HPDE6-E6E7 (cell line): Measurements from ENCODE around the gene PHLDA1.
"Not testable (repeated sequence)": the region's sequence is repeated elsewhere in the genome, so short reads cannot be mapped to it uniquely, and the experiment has no call there.

Experiments
- DNase-seq: peaks from one replicate; pipeline ENCODE4 v3.0.0; 2011; ENCODE audit warnings: missing footprints; ENCODE audit errors: extremely low spot score

Gene PHLDA1

DNA sequence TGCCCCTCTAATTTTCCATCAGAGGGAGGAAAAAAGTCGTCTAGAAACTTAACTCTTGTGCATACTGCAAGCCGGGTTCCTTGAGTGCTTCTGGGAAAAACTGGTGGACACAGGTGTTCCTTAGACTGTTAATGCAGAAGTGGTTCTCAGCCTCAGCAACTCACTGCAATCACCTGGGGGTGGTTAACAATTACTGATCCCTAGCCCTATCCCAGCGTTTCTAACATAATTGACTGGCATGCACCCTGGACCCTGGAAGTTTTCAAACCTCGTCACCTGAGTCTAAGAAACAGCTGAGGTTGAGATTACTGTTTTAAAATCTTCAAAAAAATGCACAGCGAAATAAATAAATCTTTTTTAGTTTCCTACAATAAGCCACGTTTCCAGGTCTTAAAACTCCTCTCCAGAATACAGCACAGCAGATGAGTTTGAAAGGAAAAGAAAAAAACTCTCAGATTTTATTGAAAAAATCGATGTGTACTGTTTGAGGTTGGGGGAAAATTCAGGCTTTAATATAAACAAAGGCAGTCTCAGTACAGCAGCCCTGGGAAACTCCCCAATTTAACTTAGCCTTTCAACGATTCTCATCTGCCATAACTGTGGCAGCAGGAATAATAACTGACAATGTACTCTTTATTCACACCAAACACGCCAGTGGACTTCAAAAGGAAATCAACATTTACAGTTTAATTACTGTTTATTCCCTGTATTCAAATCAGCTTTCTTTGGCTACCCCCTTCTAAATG is 45.4 kb downstream of the PHLDA1 start:
- DNase-seq = no peak

DNA sequence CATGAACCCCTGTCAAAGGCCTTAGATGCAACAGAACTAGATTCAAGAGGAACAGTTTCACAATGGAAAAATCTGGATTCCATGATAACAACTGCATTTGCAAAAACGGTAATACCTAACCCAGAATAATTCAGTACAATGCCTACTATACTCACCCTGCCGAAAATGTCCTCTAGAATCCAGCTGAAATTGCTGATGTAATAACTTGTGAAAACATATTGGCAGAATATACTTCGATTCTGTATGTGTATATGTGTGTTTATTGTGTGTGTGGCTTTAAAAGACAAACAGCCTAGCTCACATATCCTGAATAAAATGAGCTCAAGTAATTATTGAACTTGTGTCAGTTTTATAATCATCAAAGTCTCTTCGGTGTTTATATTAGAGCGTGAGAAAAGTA is 46.0 kb downstream of the PHLDA1 start:
- no peak for DNase-seq

DNA sequence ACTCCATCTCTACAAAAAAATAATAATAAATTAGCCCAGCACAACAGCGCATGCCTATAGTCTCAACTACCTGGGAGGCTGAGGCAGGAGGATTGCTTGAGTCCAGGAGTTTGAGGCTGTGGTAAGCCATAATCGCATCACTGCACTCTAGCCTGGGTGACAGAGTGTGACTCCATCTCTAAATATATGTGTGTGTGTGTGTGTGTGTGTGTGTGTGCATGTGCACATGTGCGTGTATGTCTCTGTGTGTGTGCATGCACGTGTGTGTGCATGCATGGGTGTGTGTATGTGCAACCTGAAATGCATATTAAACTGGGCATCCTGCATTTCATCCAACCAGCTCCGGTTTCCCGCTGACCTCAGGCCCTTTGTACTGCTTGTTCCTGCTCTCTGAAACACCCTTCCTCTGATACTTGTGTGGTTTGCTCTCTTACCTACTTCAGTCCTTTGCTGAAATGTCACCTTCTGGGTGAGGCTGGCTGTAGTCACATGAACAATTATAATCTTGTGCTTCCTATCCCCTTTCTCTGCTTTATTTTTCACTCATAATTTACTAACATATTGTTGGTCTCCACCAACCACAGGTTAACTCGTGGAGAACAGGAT is 46.9 kb downstream of the PHLDA1 start:
- DNase-seq = no peak

DNA sequence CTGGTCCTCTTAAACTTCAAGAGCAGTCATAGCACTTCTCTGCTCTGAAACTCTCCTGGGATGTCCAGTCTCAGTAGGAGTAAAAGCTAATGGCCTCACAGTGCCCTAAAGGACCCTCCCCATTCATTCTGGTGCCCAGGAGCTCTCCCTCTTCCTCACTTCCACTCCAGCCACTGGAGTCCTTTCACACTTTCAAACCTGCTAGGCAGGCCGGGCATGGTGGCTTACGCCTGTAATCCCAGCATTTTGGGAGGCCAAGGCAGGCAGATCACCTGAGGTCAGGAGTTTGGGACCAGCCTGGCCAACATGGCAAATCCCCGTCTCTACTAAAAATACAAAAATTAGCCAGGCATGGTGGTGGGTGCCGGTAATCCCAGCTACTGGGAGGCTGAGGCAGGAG is 47.7 kb downstream of the PHLDA1 start:
- DNase-seq = not testable (repeated sequence)

DNA sequence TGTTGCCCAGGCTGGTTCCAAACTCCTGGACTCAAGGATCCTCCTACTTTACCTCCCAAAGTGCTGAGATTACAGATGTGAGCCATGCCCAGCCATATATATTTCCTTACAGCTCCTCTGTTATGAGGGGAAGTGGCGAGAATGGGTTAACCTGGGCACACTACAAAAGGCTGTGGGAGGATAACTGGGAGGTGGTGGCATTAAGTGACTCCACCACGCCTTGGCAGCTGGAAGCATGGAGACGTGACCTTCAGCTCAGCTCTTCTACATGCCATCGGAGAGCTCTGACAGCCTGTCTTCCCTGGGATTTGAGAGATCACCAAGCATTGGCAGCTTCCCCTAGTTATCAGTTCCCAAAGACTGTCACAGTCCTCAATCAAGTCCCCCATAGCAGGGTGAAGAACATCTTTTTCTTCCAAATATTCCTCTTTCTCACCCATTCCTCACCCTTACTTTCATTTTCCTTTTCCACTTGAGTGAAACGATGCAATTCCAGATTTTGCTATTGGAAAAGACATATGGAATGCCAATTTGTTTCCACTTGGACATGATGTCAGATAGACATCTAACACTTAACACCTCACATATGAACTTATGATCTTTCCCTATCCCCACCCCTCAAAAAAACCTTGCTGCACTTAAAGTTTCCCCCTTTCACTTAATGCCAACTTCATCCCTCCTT is 48.5 kb downstream of the PHLDA1 start:
- no peak for DNase-seq

DNA sequence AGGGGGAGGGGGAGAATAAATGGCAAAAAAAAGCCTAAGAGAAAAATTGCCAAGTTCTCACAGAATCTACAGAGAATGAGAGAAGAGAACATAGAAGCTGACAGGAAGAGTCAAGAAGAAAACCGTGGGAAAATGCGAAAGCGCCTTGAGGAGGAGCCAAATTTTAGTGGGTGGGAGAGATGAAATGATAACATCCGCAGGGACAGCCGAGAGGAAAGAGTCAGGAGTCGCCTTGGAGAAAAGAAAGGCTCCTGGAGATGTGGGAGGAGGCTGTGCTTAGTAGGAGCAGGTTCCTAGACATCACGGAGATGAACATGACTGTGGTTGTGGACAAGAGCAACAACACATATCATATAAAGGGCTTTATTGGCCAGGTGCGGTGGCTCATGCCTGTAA is 49.4 kb downstream of the PHLDA1 start:
- DNase-seq = no peak

DNA sequence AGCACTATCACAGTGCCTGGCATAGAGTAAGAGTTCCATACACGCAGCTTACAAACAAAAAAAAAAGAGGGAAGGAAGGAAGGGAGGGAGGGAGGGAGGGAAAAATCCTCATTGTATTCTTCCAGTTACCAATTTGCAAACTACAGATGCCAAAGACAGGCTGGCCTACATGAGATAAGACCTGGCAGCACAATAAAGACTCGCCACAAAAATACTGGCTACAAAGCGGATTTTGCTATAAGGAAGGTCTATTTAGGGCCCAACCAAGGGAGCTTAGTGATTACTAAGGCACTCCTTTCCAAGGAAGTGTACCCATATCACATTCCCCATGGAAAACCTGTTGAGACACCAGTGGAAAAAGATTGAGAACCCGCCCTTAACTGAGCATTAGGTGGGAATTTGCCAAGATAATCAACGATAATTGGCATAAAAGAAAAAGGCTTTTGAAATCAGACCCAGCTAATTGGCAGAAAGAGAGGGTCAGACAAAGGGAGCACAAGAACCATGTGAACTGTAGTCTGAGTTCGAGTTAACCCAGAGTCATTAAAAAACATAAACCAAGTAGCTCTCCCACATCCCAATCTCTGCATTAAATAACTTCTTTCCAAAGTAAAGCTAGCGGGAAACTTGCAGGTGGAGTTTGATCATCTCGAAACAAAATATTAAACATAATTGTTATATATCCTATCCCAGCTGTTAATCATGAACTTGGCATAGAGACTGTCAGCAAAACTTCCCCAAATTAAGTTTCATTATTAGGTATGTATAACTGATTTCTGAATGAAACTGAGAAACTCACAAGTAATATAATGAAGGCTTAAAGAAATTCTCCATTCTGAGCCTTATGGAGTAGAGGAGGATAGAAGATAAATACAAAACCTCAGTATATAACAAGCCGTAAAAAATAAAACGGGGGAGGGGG is 50.1 kb downstream of the PHLDA1 start:
- DNase-seq = no peak

DNA sequence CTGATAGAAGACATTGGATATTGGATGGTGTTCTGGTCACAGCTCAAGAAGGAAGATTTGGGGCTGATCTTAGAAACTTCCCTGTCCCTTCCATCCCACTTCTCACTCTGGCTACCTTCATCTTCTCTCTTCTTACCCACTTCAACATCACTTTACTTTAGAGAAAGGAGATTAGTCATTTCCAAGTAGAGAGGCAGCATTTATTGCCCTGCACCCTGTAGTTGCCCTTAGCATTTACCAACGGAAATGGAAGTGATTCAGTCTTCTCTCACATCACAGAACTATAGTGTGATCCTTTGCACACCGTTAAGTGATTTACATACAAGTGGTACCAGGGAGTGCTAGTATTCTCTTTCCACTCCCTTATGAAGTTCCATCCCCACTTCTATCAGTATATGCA is 52.4 kb downstream of the PHLDA1 start:
- peak; percentile 32 for DNase-seq

DNA sequence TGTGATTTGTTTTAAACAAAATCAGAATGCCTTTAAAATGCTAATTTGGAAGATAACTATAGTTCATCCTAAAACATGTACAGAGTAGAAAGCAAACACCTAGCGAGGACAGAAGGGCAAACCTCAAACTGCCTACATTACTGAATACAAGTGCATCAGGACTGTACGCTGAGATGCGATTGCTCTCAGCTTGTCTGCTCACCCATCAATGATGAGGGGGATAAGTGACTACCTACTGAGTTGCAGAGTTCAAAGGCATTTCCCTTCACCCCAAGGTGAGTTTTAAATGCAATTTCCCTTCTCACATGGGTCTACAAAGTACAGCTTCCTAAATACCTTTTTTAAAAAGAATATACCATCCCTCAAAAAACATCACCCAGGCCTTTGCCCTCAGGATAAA is 52.9 kb downstream of the PHLDA1 start:
- DNase-seq = no peak

DNA sequence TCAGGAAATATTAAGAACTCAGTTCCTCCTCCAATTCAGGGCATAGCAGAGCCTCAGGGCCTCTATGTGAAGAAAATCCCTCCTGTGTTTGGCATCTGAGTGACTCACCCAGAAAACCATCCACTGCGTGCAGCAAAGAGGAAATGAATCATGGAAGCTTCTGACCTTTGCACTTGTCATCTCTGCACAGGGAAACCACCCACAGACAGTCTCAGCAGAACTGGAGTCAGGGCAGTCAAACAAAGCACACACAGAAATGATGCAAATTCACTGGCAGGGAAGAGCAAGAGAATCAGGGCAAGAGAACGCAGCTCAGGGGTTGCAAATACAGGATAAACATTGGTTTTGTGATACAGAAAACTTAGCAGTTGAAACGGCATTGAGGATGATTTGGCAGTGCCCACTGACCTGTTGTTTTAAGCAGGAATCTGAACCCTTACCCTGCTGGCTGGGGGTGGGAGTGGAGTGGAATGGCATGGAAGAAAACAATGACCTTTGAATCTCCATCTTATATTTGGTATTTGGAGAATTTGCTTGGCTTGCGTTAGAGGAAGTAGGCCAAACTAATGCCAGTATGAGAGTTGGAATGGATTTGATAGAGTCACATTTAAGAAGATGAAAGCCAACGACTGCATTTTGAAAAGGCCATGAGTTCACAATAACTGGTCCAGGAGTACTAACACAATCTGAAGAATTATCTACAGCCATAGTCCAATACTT is 53.5 kb downstream of the PHLDA1 start:
- DNase-seq = peak; percentile 95

DNA sequence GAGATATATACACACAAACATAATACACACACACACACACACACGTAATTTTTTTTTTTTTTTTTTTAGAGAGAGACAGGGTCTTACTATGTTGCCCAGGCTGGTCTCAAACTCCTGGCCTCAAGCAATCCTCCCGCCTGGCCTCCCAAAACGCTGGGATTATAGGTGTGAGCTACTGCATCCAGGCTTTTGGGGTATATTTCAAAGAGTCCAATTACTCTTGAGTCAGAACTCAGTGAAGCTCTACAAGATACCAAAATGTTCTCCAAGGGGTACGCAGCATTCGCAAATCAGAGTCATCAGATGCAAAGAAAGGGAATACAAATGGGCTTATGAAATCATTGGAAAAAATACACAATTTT is 54.0 kb downstream of the PHLDA1 start:
- DNase-seq = no peak

DNA sequence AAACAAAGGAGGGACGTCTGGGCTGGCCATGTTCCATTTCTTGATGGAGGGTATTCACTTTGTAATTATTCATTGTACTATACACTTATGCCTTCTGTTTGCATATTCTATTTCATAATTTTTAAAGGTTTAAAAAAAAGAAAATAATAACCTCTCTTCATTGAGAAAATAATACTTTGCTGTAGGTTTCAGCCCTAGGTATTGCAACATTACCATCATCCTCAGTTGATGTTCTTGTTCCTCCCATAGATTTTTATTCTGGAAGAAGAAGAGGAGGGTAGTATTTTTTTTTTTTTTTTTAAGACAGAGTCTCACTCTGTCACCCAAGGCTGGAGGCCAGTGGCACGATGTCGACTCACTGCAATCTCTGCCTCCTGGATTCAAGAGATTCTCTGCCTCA is 54.7 kb downstream of the PHLDA1 start:
- no peak for DNase-seq

DNA sequence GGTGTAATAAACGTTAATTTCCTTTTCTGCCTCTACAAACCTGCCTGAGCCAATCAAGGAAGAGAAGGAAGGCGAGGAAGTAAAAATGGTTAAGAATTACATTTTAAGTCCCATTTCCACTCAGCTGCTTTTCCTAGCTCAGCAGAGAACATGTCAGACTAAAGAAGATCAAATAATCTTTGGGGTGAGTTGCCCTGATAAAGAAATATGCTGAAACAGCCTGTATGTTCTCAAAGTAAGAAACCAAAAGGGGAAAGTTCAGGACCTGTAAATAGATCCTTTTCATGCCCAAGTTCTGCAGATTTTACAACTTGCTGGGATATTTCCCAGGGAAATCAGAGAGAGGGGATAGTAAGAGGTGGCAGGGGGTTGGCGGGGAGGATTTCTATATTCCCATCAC is 55.5 kb downstream of the PHLDA1 start:
- DNase-seq = no peak

DNA sequence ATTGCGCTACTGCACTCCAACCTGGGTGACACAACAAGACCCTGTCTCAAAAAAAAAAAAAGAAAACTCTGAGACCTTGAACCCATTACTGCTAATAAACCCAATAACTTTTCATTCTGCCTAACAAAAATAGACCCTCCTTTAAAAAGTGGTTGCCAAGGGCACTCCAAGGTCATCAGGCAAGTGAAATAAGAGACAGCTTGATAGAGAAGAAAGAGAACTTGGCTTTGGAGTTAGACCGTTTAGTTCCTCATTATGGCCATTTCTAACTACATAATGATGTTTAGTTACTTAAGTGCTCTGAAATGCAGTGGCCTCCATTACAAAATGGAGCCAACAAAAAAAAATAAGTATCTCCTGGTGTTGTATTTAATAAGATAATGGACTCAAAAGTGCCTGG is 55.9 kb downstream of the PHLDA1 start:
- DNase-seq = no peak
